ENCODE data around the gene TMEM181. TPM values are rescaled to one million over a fixed set of nuclear protein-coding genes. Genes with fewer than 3 reads are reported as not detected.

Gene TMEM181
- total and polyA plus RNA-seq, 2 of the 13 experiments (the other 11 are each of a cell fraction or from before 2014, with no cell fraction given): 59.1 to 108 TPM

DNA sequence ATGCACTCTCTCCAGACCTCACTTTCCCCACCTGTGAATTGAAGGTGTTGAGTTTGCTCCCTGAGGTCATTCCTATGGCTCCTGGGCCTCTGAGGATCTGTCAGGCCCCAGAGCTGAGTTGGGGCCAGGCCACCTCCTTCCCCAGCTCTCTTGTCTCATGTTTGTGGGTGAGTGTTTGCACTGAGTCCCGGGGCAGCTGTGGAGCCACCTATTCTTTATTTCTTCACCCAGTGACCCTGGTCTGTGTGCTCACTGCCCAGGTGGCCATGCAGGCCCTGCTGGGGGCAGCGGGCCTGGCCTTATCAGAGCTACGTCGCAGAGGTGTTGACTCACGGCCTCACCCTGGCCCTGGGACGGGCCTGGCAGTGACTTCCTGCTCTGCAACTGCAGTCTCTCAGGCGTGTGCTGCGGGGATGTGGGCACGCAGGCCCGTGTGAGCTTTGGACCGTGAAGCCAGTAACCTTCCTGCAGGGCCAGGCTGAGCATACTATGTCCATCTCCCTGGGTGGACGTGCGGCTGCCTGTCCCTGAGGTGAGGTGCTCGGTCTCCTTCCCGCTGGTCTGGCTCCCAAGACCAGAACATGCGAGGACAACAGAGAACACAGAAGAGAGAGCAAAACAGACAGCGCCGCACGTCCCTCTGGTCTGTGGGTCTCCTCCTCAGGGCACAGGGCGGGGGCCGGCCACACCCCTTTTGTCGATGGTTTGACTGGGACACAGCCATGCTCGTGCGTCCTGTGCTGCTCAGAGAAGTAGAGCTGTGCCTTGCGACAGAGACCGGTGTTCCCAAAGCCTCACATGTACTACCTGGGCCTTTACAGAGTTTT is 12.1 kb downstream of the TMEM181 start (continued):
- TF ChIP-seq, protein P1, sequence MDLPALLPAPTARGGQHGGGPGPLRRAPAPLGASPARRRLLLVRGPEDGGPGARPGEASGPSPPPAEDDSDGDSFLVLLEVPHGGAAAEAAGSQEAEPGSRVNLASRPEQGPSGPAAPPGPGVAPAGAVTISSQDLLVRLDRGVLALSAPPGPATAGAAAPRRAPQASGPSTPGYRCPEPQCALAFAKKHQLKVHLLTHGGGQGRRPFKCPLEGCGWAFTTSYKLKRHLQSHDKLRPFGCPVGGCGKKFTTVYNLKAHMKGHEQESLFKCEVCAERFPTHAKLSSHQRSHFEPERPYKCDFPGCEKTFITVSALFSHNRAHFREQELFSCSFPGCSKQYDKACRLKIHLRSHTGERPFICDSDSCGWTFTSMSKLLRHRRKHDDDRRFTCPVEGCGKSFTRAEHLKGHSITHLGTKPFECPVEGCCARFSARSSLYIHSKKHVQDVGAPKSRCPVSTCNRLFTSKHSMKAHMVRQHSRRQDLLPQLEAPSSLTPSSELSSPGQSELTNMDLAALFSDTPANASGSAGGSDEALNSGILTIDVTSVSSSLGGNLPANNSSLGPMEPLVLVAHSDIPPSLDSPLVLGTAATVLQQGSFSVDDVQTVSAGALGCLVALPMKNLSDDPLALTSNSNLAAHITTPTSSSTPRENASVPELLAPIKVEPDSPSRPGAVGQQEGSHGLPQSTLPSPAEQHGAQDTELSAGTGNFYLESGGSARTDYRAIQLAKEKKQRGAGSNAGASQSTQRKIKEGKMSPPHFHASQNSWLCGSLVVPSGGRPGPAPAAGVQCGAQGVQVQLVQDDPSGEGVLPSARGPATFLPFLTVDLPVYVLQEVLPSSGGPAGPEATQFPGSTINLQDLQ (CRISPR knock-in tag; IDR thresholded peaks at IDR 0.05): peak; percentile 89; the same call in 1 of the 2 replicates
- TF ChIP-seq PCBP1 (IDR thresholded peaks at IDR 0.05; ENCODE audit: borderline replicate concordance, low read depth, low read length): peak; percentile 59; the same call in 1 of the 2 replicates
- TF ChIP-seq ZNF619 (CRISPR knock-in tag; IDR thresholded peaks at IDR 0.05): peak; percentile 83
- peak; percentile 95 for TF ChIP-seq MYNN (CRISPR knock-in tag; IDR thresholded peaks at IDR 0.05; ENCODE audit: low read depth)
- TF ChIP-seq YEATS2 (CRISPR knock-in tag; IDR thresholded peaks at IDR 0.05; ENCODE audit: borderline replicate concordance): peak; percentile 92; the same call in 1 of the 2 replicates
- TF ChIP-seq PPARG (CRISPR knock-in tag; conservative IDR thresholded peaks at IDR 0.05): peak; percentile 95
- TF ChIP-seq GABPA (IDR thresholded peaks at IDR 0.05; ENCODE audit: low read depth, low read length): no peak
- TF ChIP-seq GABPA (CRISPR knock-in tag; IDR thresholded peaks at IDR 0.05; ENCODE audit: low read depth): peak; percentile 82
- TF ChIP-seq ZKSCAN1 (IDR thresholded peaks at IDR 0.05; ENCODE audit: low read length): peak; percentile 73; the same call in 1 of the 2 replicates
- 0 out of 2 replicates have a peak, but pooled peaks have one; percentile 54 for TF ChIP-seq ZSCAN30 (CRISPR knock-in tag; IDR thresholded peaks at IDR 0.05)
- peak; percentile 70; the same call in 1 of the 2 replicates for TF ChIP-seq SIN3A (IDR thresholded peaks at IDR 0.05; ENCODE audit: borderline replicate concordance, low read depth, low read length)
- peak; percentile 99 for TF ChIP-seq IRF2 (CRISPR knock-in tag; IDR thresholded peaks at IDR 0.05)
- peak; percentile 96 for TF ChIP-seq MXD4 (CRISPR knock-in tag; IDR thresholded peaks at IDR 0.05)
- TF ChIP-seq ETV5 (CRISPR knock-in tag; IDR thresholded peaks at IDR 0.05; ENCODE audit: borderline replicate concordance): peak; percentile 98
- peak; percentile 89 for TF ChIP-seq STAT5B (CRISPR knock-in tag; IDR thresholded peaks at IDR 0.05)
- TF ChIP-seq ZFP41 (CRISPR knock-in tag; IDR thresholded peaks at IDR 0.05; ENCODE audit: borderline replicate concordance): peak; percentile 95
- TF ChIP-seq, protein P2, sequence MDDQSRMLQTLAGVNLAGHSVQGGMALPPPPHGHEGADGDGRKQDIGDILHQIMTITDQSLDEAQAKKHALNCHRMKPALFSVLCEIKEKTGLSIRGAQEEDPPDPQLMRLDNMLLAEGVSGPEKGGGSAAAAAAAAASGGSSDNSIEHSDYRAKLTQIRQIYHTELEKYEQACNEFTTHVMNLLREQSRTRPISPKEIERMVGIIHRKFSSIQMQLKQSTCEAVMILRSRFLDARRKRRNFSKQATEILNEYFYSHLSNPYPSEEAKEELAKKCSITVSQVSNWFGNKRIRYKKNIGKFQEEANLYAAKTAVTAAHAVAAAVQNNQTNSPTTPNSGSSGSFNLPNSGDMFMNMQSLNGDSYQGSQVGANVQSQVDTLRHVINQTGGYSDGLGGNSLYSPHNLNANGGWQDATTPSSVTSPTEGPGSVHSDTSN (CRISPR knock-in tag; IDR thresholded peaks at IDR 0.05; ENCODE audit: borderline replicate concordance): no peak
- peak; percentile 100 for TF ChIP-seq ELF3 (CRISPR knock-in tag; IDR thresholded peaks at IDR 0.05)
- no peak; the same call in 1 of the 2 replicates for TF ChIP-seq KDM5A (IDR thresholded peaks at IDR 0.05; ENCODE audit: borderline replicate concordance, low read length)
- TF ChIP-seq FOXM1 (CRISPR knock-in tag; IDR thresholded peaks at IDR 0.05): no peak
- peak; percentile 93 for TF ChIP-seq ZNF547 (CRISPR knock-in tag; IDR thresholded peaks at IDR 0.05)
- TF ChIP-seq GZF1 (CRISPR knock-in tag; IDR thresholded peaks at IDR 0.05): no peak
- TF ChIP-seq, protein P3, sequence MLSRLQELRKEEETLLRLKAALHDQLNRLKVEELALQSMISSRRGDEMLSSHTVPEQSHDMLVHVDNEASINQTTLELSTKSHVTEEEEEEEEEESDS (CRISPR knock-in tag; IDR thresholded peaks at IDR 0.05; ENCODE audit: borderline replicate concordance): no peak
- TF ChIP-seq ZIK1 (CRISPR knock-in tag; IDR thresholded peaks at IDR 0.05; ENCODE audit: borderline replicate concordance, low read depth): peak; percentile 99; the same call in 1 of the 2 replicates
- TF ChIP-seq KMT2A (CRISPR knock-in tag; IDR thresholded peaks at IDR 0.05): peak; percentile 98
- peak; percentile 93 for TF ChIP-seq DNMT1 (CRISPR knock-in tag; IDR thresholded peaks at IDR 0.05)
- TF ChIP-seq ZNF337 (CRISPR knock-in tag; IDR thresholded peaks at IDR 0.05; ENCODE audit: borderline replicate concordance, low read depth): peak; percentile 98; the same call in 1 of the 2 replicates

All from HepG2 (cell line).